ENCODE measurements around the gene EFNB3. TPM values are rescaled to one million over a fixed set of nuclear protein-coding genes. Genes with fewer than 3 reads are reported as not detected.

The EFNB3 gene
- total RNA-seq, 6 experiments from 2014 or later, result 0.26 to 1.1 (median 0.83) TPM

DNA sequence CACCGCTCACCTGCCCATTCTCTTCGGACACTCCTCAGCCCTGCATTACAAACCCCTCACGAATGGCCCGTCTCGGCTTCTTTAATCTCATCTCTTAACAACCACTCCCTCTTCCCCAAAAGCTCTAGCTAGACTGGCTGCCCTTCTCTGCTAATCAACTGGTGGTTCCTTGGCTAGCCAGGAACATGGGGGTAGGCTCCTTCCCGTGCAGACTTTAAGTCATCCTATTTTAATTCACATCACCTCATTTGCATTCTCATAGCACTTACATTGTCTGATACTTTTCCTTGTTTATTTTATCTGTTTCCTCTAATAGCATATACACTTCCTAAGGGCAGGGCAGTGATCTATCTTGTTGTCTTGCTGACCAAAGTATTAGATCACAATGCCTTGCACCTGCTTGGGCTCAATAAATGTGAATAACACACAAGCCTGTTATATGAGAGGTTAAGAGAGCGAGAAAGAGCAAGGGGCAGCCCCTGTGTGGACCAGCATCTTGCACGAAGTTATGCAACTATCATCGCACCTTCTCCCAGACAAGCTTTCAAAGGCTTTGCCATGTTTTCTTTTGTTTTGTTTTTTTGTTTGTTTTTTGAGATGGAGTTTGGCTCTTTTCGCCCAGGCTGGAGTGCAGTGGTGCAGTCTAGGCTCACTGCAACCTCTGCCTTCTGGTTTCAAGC, 27.5 kb upstream of the EFNB3 start:
- peaks cover 0 to 25% (median 15%) of the 10 kb centered on the region in 4 donors for H3K36me3 ChIP-seq
- 85% methylated on average over 10 of the region's 10 CpGs for WGBS (ENCODE audit: insufficient coverage, low coverage, low lambda C conversion rate, missing lambda C conversion rate)
- H3K27me3 ChIP-seq, result no peaks in the 10 kb centered on the region
- H3K9me3 ChIP-seq, result peaks cover 0 to 4% (median 2%) of the 10 kb centered on the region in 4 donors
- no peaks in the 10 kb centered on the region for H3K4me1 ChIP-seq
- TF ChIP-seq, protein P1, sequence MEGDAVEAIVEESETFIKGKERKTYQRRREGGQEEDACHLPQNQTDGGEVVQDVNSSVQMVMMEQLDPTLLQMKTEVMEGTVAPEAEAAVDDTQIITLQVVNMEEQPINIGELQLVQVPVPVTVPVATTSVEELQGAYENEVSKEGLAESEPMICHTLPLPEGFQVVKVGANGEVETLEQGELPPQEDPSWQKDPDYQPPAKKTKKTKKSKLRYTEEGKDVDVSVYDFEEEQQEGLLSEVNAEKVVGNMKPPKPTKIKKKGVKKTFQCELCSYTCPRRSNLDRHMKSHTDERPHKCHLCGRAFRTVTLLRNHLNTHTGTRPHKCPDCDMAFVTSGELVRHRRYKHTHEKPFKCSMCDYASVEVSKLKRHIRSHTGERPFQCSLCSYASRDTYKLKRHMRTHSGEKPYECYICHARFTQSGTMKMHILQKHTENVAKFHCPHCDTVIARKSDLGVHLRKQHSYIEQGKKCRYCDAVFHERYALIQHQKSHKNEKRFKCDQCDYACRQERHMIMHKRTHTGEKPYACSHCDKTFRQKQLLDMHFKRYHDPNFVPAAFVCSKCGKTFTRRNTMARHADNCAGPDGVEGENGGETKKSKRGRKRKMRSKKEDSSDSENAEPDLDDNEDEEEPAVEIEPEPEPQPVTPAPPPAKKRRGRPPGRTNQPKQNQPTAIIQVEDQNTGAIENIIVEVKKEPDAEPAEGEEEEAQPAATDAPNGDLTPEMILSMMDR (IDR thresholded peaks at IDR 0.05), result no peak
- TF ChIP-seq POLR2A (IDR thresholded peaks at IDR 0.05), result no peak
- no peak overlapping the region for H3K27ac ChIP-seq
- no peak for ATAC-seq
- DNase-seq, result no peak
- no peak overlapping the region for H3K4me3 ChIP-seq
- intact Hi-C loops (cut with DNase I), result loop anchor here in 1 of 2 donors (10.0 kb wide), 1 partner anchor 83 kb away; the partner anchor contains the start of gene SOX15

DNA sequence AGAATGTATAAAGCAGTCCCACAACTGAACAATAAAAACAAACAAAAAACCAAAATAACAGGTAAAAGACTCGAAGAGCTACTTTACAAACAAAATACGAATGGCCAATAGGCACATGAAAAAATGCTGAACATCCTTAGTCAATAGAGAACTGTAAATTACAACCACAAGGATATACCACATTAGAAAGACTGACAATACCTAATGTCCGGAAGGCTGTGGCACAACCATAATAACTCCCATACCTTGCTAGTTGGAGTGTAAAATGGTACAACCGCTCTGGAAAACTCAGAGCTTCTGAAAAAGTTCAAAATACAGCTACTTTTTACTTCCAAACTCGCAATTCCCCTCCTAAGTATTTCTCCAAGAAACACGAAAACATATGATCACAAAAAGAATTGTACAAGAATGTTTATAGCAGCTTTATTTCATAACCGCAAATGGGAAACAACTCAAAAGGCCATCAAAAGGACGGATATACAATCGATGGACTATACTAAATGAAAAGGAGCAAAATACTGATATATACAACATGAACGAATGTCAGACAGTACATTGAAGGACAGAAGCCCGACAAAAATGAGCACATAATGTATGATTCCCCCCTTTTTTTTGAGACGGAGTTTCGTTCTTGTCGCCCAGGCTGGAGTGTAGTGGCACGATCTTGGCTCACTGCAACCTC, 20.0 kb upstream of the EFNB3 start:
- Histone ChIP-seq H3K36me3 (no peaks in the 10 kb centered on the region), H3K4me1 (peaks cover 0 to 22% (median 10%) of the 10 kb centered on the region in 4 donors), H3K9me3 (no peaks in the 10 kb centered on the region), H3K27ac (peak overlapping the region; percentile 90 to 98 (median 93)), H3K4me3 (peak overlapping the region; percentile 69 to 94 (median 88)), H3K27me3 (no peaks in the 10 kb centered on the region)
- WGBS (ENCODE audit: insufficient coverage, low coverage, low lambda C conversion rate, missing lambda C conversion rate), result 58% methylated on average over 13 of the region's 15 CpGs
- TF ChIP-seq, protein P1 (IDR thresholded peaks at IDR 0.05), result no peak
- no peak for TF ChIP-seq POLR2A (IDR thresholded peaks at IDR 0.05)
- ATAC-seq, result no peak
- no peak for DNase-seq
- intact Hi-C loops (cut with DNase I), result loop anchor here (10.0 kb wide), 1 partner anchor 50 kb away; the partner anchor contains the start of gene SHBG (in 2 of the 2)

DNA sequence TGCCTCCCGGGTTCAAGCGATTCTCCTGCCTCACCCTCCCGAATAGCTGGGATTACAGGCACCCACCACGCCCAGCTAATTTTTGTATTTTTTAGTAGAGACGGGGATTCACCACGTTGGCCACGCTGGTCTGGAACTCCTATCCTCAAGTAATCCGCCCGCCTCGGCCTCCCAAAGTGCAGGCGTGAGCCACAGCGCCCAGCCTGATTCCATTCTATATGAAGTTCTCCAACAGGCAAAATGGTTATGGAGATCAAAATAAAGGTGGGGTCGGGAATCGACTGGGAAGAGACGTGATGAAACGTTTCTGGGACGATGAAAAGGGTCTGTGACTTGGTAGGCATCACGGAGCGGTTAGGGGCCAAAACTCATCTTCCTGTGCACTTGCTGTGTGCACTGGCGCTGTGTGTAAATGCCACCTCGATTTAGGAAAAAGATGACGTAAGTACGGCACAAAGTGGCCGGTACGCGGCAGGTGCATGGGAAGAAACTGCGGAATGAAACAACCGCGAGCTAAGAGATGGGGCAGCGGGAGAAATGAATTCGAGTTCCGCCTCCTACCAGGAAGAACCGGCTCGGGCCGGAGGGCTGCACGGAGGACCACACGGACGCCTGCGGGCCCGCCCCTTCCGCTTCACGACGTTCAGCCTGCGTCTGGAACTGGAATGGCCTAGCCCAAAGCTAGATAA, 19.3 kb upstream of the EFNB3 start:
- TF ChIP-seq POLR2A (IDR thresholded peaks at IDR 0.05), result no peak
- TF ChIP-seq, protein P1 (IDR thresholded peaks at IDR 0.05), result no peak
- peak overlapping the region; percentile 69 to 94 (median 88) for H3K4me3 ChIP-seq
- no peaks in the 10 kb centered on the region for H3K9me3 ChIP-seq
- 2% methylated on average over 29 of the region's 44 CpGs for WGBS (ENCODE audit: insufficient coverage, low coverage, low lambda C conversion rate, missing lambda C conversion rate)
- peaks cover 0 to 22% (median 10%) of the 10 kb centered on the region in 4 donors for H3K4me1 ChIP-seq
- intact Hi-C loops (cut with DNase I), result loop anchor here (10.0 kb wide), 1 partner anchor 51 kb away; the partner anchor contains the start of gene SHBG (in 2 of the 2)
- DNase-seq (peak; percentile 94 to 96 (median 94)), ATAC-seq (peak; percentile 76 to 80 (median 78))
- peak overlapping the region; percentile 90 to 98 (median 93) for H3K27ac ChIP-seq
- H3K36me3 ChIP-seq, result no peaks in the 10 kb centered on the region
- no peaks in the 10 kb centered on the region for H3K27me3 ChIP-seq

DNA sequence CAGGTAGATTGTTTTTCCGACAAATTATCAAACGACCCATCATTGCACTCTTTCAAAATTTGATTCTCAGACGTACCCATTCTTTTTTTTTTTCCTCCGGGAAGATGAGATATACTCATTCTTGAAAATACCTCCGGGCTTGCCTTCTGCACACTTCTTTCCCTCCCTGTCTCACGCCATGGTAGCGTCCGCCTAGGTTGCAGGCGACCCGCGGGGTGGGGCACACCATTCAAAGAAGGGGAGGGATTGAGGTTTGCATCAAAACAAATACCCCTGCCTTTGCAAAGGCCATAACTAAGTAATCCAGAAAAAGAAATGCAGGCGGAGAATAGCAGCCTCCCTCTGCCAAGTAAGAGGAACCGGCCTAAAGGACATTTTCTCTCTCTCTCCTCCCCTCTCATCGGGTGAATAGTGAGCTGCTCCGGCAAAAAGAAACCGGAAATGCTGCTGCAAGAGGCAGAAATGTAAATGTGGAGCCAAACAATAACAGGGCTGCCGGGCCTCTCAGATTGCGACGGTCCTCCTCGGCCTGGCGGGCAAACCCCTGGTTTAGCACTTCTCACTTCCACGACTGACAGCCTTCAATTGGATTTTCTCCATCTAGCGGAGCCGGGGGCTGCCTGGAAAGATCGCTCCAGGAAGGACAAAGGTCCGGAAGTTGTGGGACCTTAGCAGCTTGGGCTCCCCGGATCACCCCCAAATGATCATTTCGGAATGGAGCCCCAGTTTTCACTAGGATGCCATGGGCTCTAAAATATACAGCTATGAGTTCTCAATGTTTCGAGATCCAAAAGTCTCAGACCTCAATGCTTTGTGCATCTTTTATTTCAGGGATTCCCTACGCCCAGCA, 18.6 kb upstream of the EFNB3 start:
- WGBS (ENCODE audit: insufficient coverage, low coverage, low lambda C conversion rate, missing lambda C conversion rate), result 0% methylated on average over 21 of the region's 30 CpGs
- intact Hi-C loops (cut with DNase I), result loop anchor here (10.0 kb wide), 1 partner anchor 52 kb away; the partner anchor contains the start of gene SHBG (in 2 of the 2)
- Histone ChIP-seq H3K9me3 (no peaks in the 10 kb centered on the region), H3K27me3 (no peaks in the 10 kb centered on the region), H3K27ac (peak overlapping the region; percentile 90 to 98 (median 93)), H3K4me3 (peak overlapping the region; percentile 69 to 94 (median 88)), H3K36me3 (no peaks in the 10 kb centered on the region), H3K4me1 (peaks cover 0 to 22% (median 10%) of the 10 kb centered on the region in 4 donors)
- ATAC-seq (peak; percentile 60 to 68 (median 64)), DNase-seq (peak; percentile 78 to 81 (median 80))
- peak; percentile 82 for TF ChIP-seq POLR2A (IDR thresholded peaks at IDR 0.05)
- TF ChIP-seq, protein P1 (IDR thresholded peaks at IDR 0.05), result no peak
